ENCODE results near the gene MFSD6. TPM values are rescaled to one million over a fixed set of nuclear protein-coding genes. Genes with fewer than 3 reads are reported as not detected.

MFSD6 gene
- polyA plus RNA-seq, 1 experiment: 14.4 TPM

- POLR2A ChIA-PET: no interaction called here
- CTCF ChIA-PET: interaction anchor here (0.6 kb wide), 1 partner anchor 1371 kb away, joined by 3 read pairs; no protein-coding TSS in a partner anchor
- TF ChIP-seq CTCF (IDR thresholded peaks at IDR 0.05; ENCODE audit: insufficient read depth, low read depth, low read length): no peak
These were observed 35.8 kb downstream of the MFSD6 start for GRCh38 chr2:190443778-190444481.

GRCh38 chr2:190444976-190445375 is 36.8 kb downstream of the MFSD6 start:
- POLR2A ChIA-PET: no interaction called here
- CTCF ChIA-PET: no interaction called here

More at GRCh38 chr2:190443778-190444481, 35.8 kb downstream of the MFSD6 start:
- Histone ChIP-seq H3K27me3 (ENCODE audit: control insufficient read depth, insufficient read depth, low read length) (no peaks in the 10 kb centered on the region), H3K4me3 (ENCODE audit: low read depth, low read length) (no peak overlapping the region), H3K36me3 (ENCODE audit: control insufficient read depth, insufficient read depth, low read length) (no peaks in the 10 kb centered on the region)
- no peak for DNase-seq (ENCODE audit: low read depth)

DNA sequence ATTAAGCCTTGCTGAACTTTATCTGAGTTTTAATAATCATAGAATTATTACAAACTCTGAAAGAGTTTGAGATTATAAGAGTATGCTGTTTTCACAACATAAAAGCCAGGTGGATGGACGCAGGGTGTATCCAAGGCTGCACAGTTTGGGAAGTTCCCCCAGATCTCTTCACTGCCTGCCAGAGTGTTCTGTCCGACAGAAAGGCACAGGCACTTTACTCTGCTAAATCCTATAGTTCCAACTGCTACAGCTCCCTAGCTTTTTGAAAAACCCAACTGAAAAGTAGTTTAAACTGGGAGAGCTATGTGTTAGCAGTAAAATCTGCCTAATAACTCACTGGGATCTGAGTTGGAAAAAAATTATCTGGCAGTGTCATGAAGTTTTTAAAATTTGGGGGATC is 38.0 kb downstream of the MFSD6 start:
- Histone ChIP-seq H3K27me3 (ENCODE audit: control insufficient read depth, insufficient read depth, low read length) (no peaks in the 10 kb centered on the region), H3K4me3 (ENCODE audit: low read depth, low read length) (no peak overlapping the region), H3K36me3 (ENCODE audit: control insufficient read depth, insufficient read depth, low read length) (no peaks in the 10 kb centered on the region)
- no peak for DNase-seq (ENCODE audit: low read depth)
- ChIA-PET CTCF (interaction anchor here (1.4 kb wide), 1 partner anchor 84 kb away, joined by 4 read pairs; no protein-coding TSS in a partner anchor), POLR2A (no interaction called here)
- TF ChIP-seq CTCF (IDR thresholded peaks at IDR 0.05; ENCODE audit: insufficient read depth, low read depth, low read length): no peak

More at GRCh38 chr2:190444976-190445375, 36.8 kb downstream of the MFSD6 start:
- no peaks in the 10 kb centered on the region for H3K36me3 ChIP-seq (ENCODE audit: control insufficient read depth, insufficient read depth, low read length)
- TF ChIP-seq CTCF (IDR thresholded peaks at IDR 0.05; ENCODE audit: insufficient read depth, low read depth, low read length): no peak
- H3K27me3 ChIP-seq (ENCODE audit: control insufficient read depth, insufficient read depth, low read length): no peaks in the 10 kb centered on the region
- no peak overlapping the region for H3K4me3 ChIP-seq (ENCODE audit: low read depth, low read length)
- DNase-seq (ENCODE audit: low read depth): no peak

- POLR2A ChIA-PET: no interaction called here
These were observed 38.8 kb downstream of the MFSD6 start for GRCh38 chr2:190446750-190447516.

More at GRCh38 chr2:190446750-190447516, 38.8 kb downstream of the MFSD6 start:
- no peak overlapping the region for H3K4me3 ChIP-seq (ENCODE audit: low read depth, low read length)
- no peaks in the 10 kb centered on the region for H3K27me3 ChIP-seq (ENCODE audit: control insufficient read depth, insufficient read depth, low read length)
- CTCF ChIA-PET: interaction anchor here (0.6 to 1.4 kb wide), 3 partner anchors 73 to 103 kb away, joined by 3 to 4 read pairs (median 3); no protein-coding TSS in a partner anchor
- TF ChIP-seq CTCF (IDR thresholded peaks at IDR 0.05; ENCODE audit: insufficient read depth, low read depth, low read length): no peak
- H3K36me3 ChIP-seq (ENCODE audit: control insufficient read depth, insufficient read depth, low read length): no peaks in the 10 kb centered on the region
- DNase-seq (ENCODE audit: low read depth): no peak

Measured in BJ (cell line).